Sigmoid colon (tissue), 4 donors: ENCODE measurements around the gene RAPGEF5.

Experiments
- POLR2A ChIP-seq, 2 donors: fragments of 450-650 bp; IDR thresholded peaks; one replicate each; pipeline ENCODE4 v1.6.1; 2016; ENCODE audit warnings: antibody characterized with exemption in 2 of 2, mild to moderate bottlenecking in 2 of 2, moderate library complexity in 2 of 2
- POLR2AphosphoS5 ChIP-seq, 4 donors: sonication (generic); formaldehyde crosslinking; IDR thresholded peaks; one replicate each; pipeline ENCODE4 v1.6.1; 2017; ENCODE audit warnings: antibody characterized with exemption in 4 of 4
- TF ChIP-seq, protein P1 (sequence below), 4 experiments: fragments of 450-650 bp in 3 of 4; fragments of 200-600 bp in 1 of 4; IDR thresholded peaks; one replicate each; pipeline ENCODE4 v1.5.1; 2016 to 2019; ENCODE audit warnings: antibody characterized with exemption in 4 of 4, mild to moderate bottlenecking in 3 of 4, moderate library complexity in 2 of 4

DNA sequence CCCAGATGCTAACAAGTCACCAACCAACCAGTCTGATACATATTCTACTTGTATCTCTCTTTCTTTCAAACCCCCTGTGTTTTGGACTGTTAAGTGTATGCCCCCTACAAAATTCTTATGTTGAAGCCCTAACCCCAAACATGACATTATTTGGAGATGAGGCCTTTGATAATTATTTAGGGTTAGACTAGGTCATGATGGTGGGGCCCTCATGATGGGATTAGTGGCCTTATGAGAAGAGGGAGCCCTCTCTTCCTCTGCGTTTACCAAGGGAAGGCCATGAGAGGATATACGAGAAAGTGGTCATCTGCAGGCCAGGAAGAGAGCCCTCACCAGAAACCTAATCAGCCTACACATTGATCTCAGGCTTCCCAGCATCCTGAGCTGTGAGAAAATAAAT lies 2.5 kb downstream of the RAPGEF5 start:
- TF ChIP-seq, protein P1, sequence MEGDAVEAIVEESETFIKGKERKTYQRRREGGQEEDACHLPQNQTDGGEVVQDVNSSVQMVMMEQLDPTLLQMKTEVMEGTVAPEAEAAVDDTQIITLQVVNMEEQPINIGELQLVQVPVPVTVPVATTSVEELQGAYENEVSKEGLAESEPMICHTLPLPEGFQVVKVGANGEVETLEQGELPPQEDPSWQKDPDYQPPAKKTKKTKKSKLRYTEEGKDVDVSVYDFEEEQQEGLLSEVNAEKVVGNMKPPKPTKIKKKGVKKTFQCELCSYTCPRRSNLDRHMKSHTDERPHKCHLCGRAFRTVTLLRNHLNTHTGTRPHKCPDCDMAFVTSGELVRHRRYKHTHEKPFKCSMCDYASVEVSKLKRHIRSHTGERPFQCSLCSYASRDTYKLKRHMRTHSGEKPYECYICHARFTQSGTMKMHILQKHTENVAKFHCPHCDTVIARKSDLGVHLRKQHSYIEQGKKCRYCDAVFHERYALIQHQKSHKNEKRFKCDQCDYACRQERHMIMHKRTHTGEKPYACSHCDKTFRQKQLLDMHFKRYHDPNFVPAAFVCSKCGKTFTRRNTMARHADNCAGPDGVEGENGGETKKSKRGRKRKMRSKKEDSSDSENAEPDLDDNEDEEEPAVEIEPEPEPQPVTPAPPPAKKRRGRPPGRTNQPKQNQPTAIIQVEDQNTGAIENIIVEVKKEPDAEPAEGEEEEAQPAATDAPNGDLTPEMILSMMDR (IDR thresholded peaks at IDR 0.05) = no peak
- TF ChIP-seq POLR2A (IDR thresholded peaks at IDR 0.05) = no peak
- TF ChIP-seq POLR2AphosphoS5 (IDR thresholded peaks at IDR 0.05) = no peak
